Trophoblast cell (in vitro differentiated cells and primary cell): Measurements from ENCODE around the gene GFOD1.

ENCODE experiments used
- DNase-seq, 2 donors: peaks; one replicate each; pipeline ENCODE4 v3.0.0-alpha.2; 2016
- H2AFZ ChIP-seq: 2 replicates; pipeline ENCODE4 v1.6.1; 2013; ENCODE audit warnings: low read length, moderate library complexity, mild to moderate bottlenecking; ENCODE audit not compliant: insufficient read depth, poor library complexity
- H2AK5ac ChIP-seq: 2 replicates; pipeline ENCODE4 v1.6.1; 2013; ENCODE audit warnings: mild to moderate bottlenecking, low read length
- H2BK120ac ChIP-seq: 2 replicates; pipeline ENCODE4 v1.6.1; 2013; ENCODE audit warnings: low read length, mild to moderate bottlenecking, moderate library complexity; ENCODE audit not compliant: insufficient read depth, poor library complexity
- H2BK12ac ChIP-seq: 2 replicates; pipeline ENCODE4 v1.6.1; 2013; ENCODE audit warnings: mild to moderate bottlenecking, low read length, moderate library complexity
- H2BK5ac ChIP-seq: 2 replicates; pipeline ENCODE4 v1.6.1; 2013; ENCODE audit warnings: low read length, low read depth, moderate library complexity, mild to moderate bottlenecking; ENCODE audit not compliant: poor library complexity
- H3K14ac ChIP-seq: 2 replicates; pipeline ENCODE4 v1.6.1; 2013; ENCODE audit warnings: mild to moderate bottlenecking, low read length
- H3K18ac ChIP-seq: 2 replicates; pipeline ENCODE4 v1.6.1; 2013; ENCODE audit warnings: mild to moderate bottlenecking, low read length
- H3K23ac ChIP-seq: 2 replicates; pipeline ENCODE4 v1.6.1; 2013; ENCODE audit warnings: low read length
- H3K27ac ChIP-seq: 2 replicates; pipeline ENCODE4 v1.5.1; 2013; ENCODE audit warnings: low read depth, mild to moderate bottlenecking, inconsistent platforms, low read length, moderate library complexity
- H3K27me3 ChIP-seq: 2 replicates; pipeline ENCODE4 v1.6.1; 2013; ENCODE audit warnings: inconsistent platforms, mild to moderate bottlenecking, low read length, moderate library complexity; ENCODE audit not compliant: insufficient read depth
- H3K36me3 ChIP-seq, 2 experiments: 1 replicate in 1 of 2; 2 replicates in 1 of 2; pipeline ENCODE4 v1.6.1; 2013; ENCODE audit warnings: low read length in 2 of 2, mild to moderate bottlenecking in 2 of 2, moderate library complexity in 1 of 2; ENCODE audit not compliant: insufficient read depth in 2 of 2, control insufficient read depth in 1 of 2
- H3K4ac ChIP-seq: 2 replicates; pipeline ENCODE4 v1.6.1; 2013; ENCODE audit warnings: low read depth, mild to moderate bottlenecking, low read length, moderate library complexity
- H3K4me1 ChIP-seq, 2 experiments: 1 replicate in 1 of 2; 2 replicates in 1 of 2; pipeline ENCODE4 v1.6.1; 2013; ENCODE audit warnings: low read length in 2 of 2, mild to moderate bottlenecking in 2 of 2, moderate library complexity in 1 of 2; ENCODE audit not compliant: insufficient read depth in 2 of 2, control insufficient read depth in 1 of 2
- H3K4me2 ChIP-seq: 2 replicates; pipeline ENCODE4 v1.6.1; 2013; ENCODE audit warnings: inconsistent platforms, mild to moderate bottlenecking, low read length, moderate library complexity
- H3K4me3 ChIP-seq: 2 replicates; pipeline ENCODE4 v1.5.1; 2013; ENCODE audit warnings: mild to moderate bottlenecking, low read depth, low read length, inconsistent platforms
- H3K79me1 ChIP-seq: one replicate; pipeline ENCODE4 v1.6.1; 2013; ENCODE audit warnings: low read length
- H3K79me2 ChIP-seq: 2 replicates; pipeline ENCODE4 v1.6.1; 2013; ENCODE audit warnings: low read length, mild to moderate bottlenecking; ENCODE audit not compliant: control insufficient read depth, insufficient read depth, poor library complexity
- H3K9ac ChIP-seq: 2 replicates; pipeline ENCODE4 v1.6.1; 2013; ENCODE audit warnings: mild to moderate bottlenecking, low read length
- H3K9me3 ChIP-seq: 2 replicates; pipeline ENCODE4 v1.6.1; 2013; ENCODE audit warnings: low read depth, mild to moderate bottlenecking, control low read depth, inconsistent platforms, low read length; ENCODE audit not compliant: insufficient read depth
- H4K12ac ChIP-seq: 2 replicates; pipeline ENCODE4 v1.6.1; 2013; ENCODE audit warnings: low read depth, mild to moderate bottlenecking, low read length, moderate library complexity
- H4K8ac ChIP-seq: 2 replicates; pipeline ENCODE4 v1.6.1; 2013; ENCODE audit warnings: low read depth, mild to moderate bottlenecking, low read length, moderate library complexity
- H4K91ac ChIP-seq: one replicate; pipeline ENCODE4 v1.6.1; 2013; ENCODE audit warnings: low read depth, mild to moderate bottlenecking, low read length, moderate library complexity
- WGBS: extraction: QIAGEN DNeasy Blood & Tissue Kit; methylation state at CpG from one replicate; pipeline ENCODE4 v1.1.7; 2013; ENCODE audit warnings: missing lambda C conversion rate; ENCODE audit not compliant: insufficient read length, insufficient coverage; ENCODE audit errors: extremely low coverage; 5-methylcytosine and 5-hydroxymethylcytosine counted together

GFOD1 gene

GRCh38 chr6:13319891-13320564, 167.4 kb downstream of the GFOD1 start:
- Histone ChIP-seq H3K79me2 (no peaks in the 10 kb centered on the region), H2BK5ac (no peak overlapping the region), H3K18ac (no peak overlapping the region), H2BK12ac (no peak overlapping the region), H3K9me3 (no peaks in the 10 kb centered on the region), H3K9ac (no peak overlapping the region), H3K4me3 (no peak overlapping the region), H2BK120ac (no peak overlapping the region), H3K4me1 (no peaks in the 10 kb centered on the region), H2AFZ (no peak overlapping the region), H3K4ac (no peak overlapping the region), H3K4me2 (no peak overlapping the region), H4K12ac (no peak overlapping the region), H2AK5ac (no peak overlapping the region), H3K79me1 (no peaks in the 10 kb centered on the region), H4K91ac (no peak overlapping the region), H3K27ac (no peak overlapping the region), H3K14ac (no peak overlapping the region), H3K36me3 (peaks cover 26 to 60% of the 10 kb centered on the region in 2 experiments), H4K8ac (no peak overlapping the region), H3K27me3 (no peaks in the 10 kb centered on the region), H3K23ac (no peak overlapping the region)
- WGBS, result no CpG with 5 or more reads among the region's 5 CpGs
- DNase-seq, result no peak

GRCh38 chr6:13318821-13319220, 168.6 kb downstream of the GFOD1 start:
- Histone ChIP-seq H2AK5ac (no peak overlapping the region), H2BK120ac (no peak overlapping the region), H2AFZ (no peak overlapping the region), H2BK5ac (no peak overlapping the region), H3K36me3 (peaks cover 23 to 58% of the 10 kb centered on the region in 2 experiments), H3K27ac (no peak overlapping the region), H3K79me2 (no peaks in the 10 kb centered on the region), H3K23ac (no peak overlapping the region), H3K4ac (no peak overlapping the region), H3K27me3 (no peaks in the 10 kb centered on the region), H4K91ac (no peak overlapping the region), H3K4me3 (no peak overlapping the region), H4K12ac (no peak overlapping the region), H4K8ac (no peak overlapping the region), H3K79me1 (no peaks in the 10 kb centered on the region), H2BK12ac (no peak overlapping the region), H3K9me3 (no peaks in the 10 kb centered on the region), H3K14ac (no peak overlapping the region), H3K18ac (no peak overlapping the region), H3K9ac (no peak overlapping the region), H3K4me1 (no peaks in the 10 kb centered on the region), H3K4me2 (no peak overlapping the region)
- DNase-seq, result no peak
- no CpG with 5 or more reads among the region's 2 CpGs for WGBS

GRCh38 chr6:13315896-13316295, 171.5 kb downstream of the GFOD1 start:
- Histone ChIP-seq H3K36me3 (peaks cover 17 to 42% of the 10 kb centered on the region in 2 experiments), H2BK5ac (no peak overlapping the region), H4K91ac (no peak overlapping the region), H2BK120ac (no peak overlapping the region), H3K18ac (no peak overlapping the region), H3K79me2 (no peaks in the 10 kb centered on the region), H2BK12ac (no peak overlapping the region), H3K27me3 (no peaks in the 10 kb centered on the region), H4K12ac (no peak overlapping the region), H4K8ac (no peak overlapping the region), H2AK5ac (no peak overlapping the region), H2AFZ (no peak overlapping the region), H3K4me3 (no peak overlapping the region), H3K4me1 (no peaks in the 10 kb centered on the region), H3K9me3 (no peaks in the 10 kb centered on the region), H3K27ac (no peak overlapping the region), H3K14ac (no peak overlapping the region), H3K4ac (no peak overlapping the region), H3K23ac (no peak overlapping the region), H3K79me1 (no peaks in the 10 kb centered on the region), H3K4me2 (no peak overlapping the region), H3K9ac (no peak overlapping the region)
- no CpG with 5 or more reads among the region's 5 CpGs for WGBS
- no peak for DNase-seq

- H3K27me3 ChIP-seq, result no peaks in the 10 kb centered on the region
- no peak overlapping the region for H2AFZ ChIP-seq
- H3K4me3 ChIP-seq, result no peak overlapping the region
- no peak overlapping the region for H3K23ac ChIP-seq
- no peaks in the 10 kb centered on the region for H3K79me1 ChIP-seq
- H3K18ac ChIP-seq, result no peak overlapping the region
- no peak overlapping the region for H2AK5ac ChIP-seq
- no peaks in the 10 kb centered on the region for H3K4me1 ChIP-seq
- no peaks in the 10 kb centered on the region for H3K9me3 ChIP-seq
- no peak overlapping the region for H2BK12ac ChIP-seq
- H2BK5ac ChIP-seq, result no peak overlapping the region
- no peak overlapping the region for H4K12ac ChIP-seq
- no peak overlapping the region for H2BK120ac ChIP-seq
- DNase-seq, result no peak
- no peak overlapping the region for H3K9ac ChIP-seq
- no peak overlapping the region for H3K4me2 ChIP-seq
- no peak overlapping the region for H3K4ac ChIP-seq
- no peak overlapping the region for H3K27ac ChIP-seq
- no peak overlapping the region for H4K8ac ChIP-seq
- H3K14ac ChIP-seq, result no peak overlapping the region
- H3K79me2 ChIP-seq, result no peaks in the 10 kb centered on the region
- H3K36me3 ChIP-seq, result peaks cover 14 to 35% of the 10 kb centered on the region in 2 experiments
- no peak overlapping the region for H4K91ac ChIP-seq
Measured at GRCh38 chr6:13314806-13315205, 172.6 kb downstream of the GFOD1 start.
